PC-3 (cell line): ENCODE measurements around the gene CCBE1. TPM values are rescaled to one million over a fixed set of nuclear protein-coding genes. Genes with fewer than 3 reads are reported as not detected.
"Not testable (repeated sequence)": the region's sequence is repeated elsewhere in the genome, so short reads cannot be mapped to it uniquely, and the experiment has no call there.

Experiments
- ATAC-seq: fragments of 200-7000 bp; cut with Tn5 transposase; 2 replicates; pipeline ENCODE4 v1.9.1; 2020; ENCODE audit warnings: mild to moderate bottlenecking, moderate library complexity
- BruUV-seq: library from RNA; stranded (reverse); fragments of 400-500 nt; replicated peaks from 2 replicates; lab custom pipeline; 2021; lab: Mats Ljungman, UMichigan
- CTCF ChIA-PET: fragments of 300-600 bp; sonication (Branson Sonifier 250); formaldehyde crosslinking; loops from one replicate; lab custom pipeline; 2022; ENCODE audit warnings: antibody characterized with exemption; lab: Charles Lee
- POLR2A ChIA-PET: fragments of 300-600 bp; sonication (Branson Sonifier 250); formaldehyde crosslinking; loops from one replicate; lab custom pipeline; 2022; ENCODE audit warnings: antibody characterized with exemption; ENCODE audit not compliant: unreplicated experiment; lab: Charles Lee
- DNase-seq: peaks from one replicate; pipeline ENCODE4 v3.0.0-alpha.2; 2015
- H2AFZ ChIP-seq: fragments of 300-600 bp; sonication (generic); 2 replicates; pipeline ENCODE4 v1.6.0; 2016; ENCODE audit warnings: antibody characterized with exemption, low read length
- H3F3A ChIP-seq: fragments of 300-600 bp; sonication (generic); one replicate; pipeline ENCODE4 v1.6.0; 2017; ENCODE audit warnings: antibody characterized with exemption, low read length, control low read depth, mild to moderate bottlenecking; ENCODE audit not compliant: unreplicated experiment
- H3K27ac ChIP-seq: fragments of 300-600 bp; sonication (generic); 2 replicates; pipeline ENCODE4 v1.5.1; 2016; ENCODE audit warnings: mild to moderate bottlenecking, low read length
- H3K27me3 ChIP-seq: fragments of 300-600 bp; sonication (generic); 2 replicates; pipeline ENCODE4 v1.6.1; 2016; ENCODE audit warnings: low read length, mixed read lengths
- H3K36me3 ChIP-seq: fragments of 300-600 bp; sonication (generic); 2 replicates; pipeline ENCODE4 v1.6.1; 2016; ENCODE audit warnings: low read depth, mixed run types, low read length, mixed read lengths
- H3K4me1 ChIP-seq: fragments of 300-600 bp; sonication (generic); 2 replicates; pipeline ENCODE4 v1.5.1; 2016; ENCODE audit warnings: low read length; ENCODE audit not compliant: insufficient read depth
- H3K4me2 ChIP-seq: fragments of 300-600 bp; sonication (generic); 2 replicates; pipeline ENCODE4 v1.6.0; 2016; ENCODE audit warnings: low read length
- H3K4me3 ChIP-seq: fragments of 300-600 bp; sonication (generic); 2 replicates; pipeline ENCODE4 v1.5.1; 2016; ENCODE audit warnings: mild to moderate bottlenecking, low read length, mixed read lengths
- H3K79me2 ChIP-seq: fragments of 300-600 bp; sonication (generic); 2 replicates; pipeline ENCODE4 v1.6.1; 2017; ENCODE audit warnings: low read length, mixed read lengths
- H3K9ac ChIP-seq: fragments of 300-600 bp; sonication (generic); 2 replicates; pipeline ENCODE4 v1.6.0; 2016; ENCODE audit warnings: mild to moderate bottlenecking, low read length
- H3K9me2 ChIP-seq: fragments of 300-600 bp; sonication (generic); replicated peaks from 2 replicates; pipeline ENCODE4 v1.6.1; 2016; ENCODE audit warnings: mixed run types, low read length, mixed read lengths
- H3K9me3 ChIP-seq: fragments of 300-600 bp; sonication (generic); 2 replicates; pipeline ENCODE4 v1.6.1; 2016; ENCODE audit warnings: low read length, mixed read lengths
- H4K20me1 ChIP-seq: fragments of 300-600 bp; sonication (generic); 2 replicates; pipeline ENCODE4 v1.6.1; 2016; ENCODE audit warnings: low read length, mixed read lengths
- CTCF ChIP-seq: fragments of 300-600 bp; sonication (generic); conservative IDR thresholded peaks from 2 replicates; pipeline ENCODE4 v1.5.1; 2017; ENCODE audit warnings: antibody characterized with exemption, low read depth, mild to moderate bottlenecking, low read length
- EZH2 ChIP-seq: fragments of 300-600 bp; sonication (generic); IDR thresholded peaks from one replicate; pipeline ENCODE4 v1.6.1; 2017; ENCODE audit warnings: antibody characterized with exemption, mild to moderate bottlenecking, low read length; ENCODE audit not compliant: unreplicated experiment
- EZH2phosphoT487 ChIP-seq: fragments of 300-600 bp; sonication (generic); IDR thresholded peaks from 2 replicates; pipeline ENCODE4 v1.6.1; 2018; ENCODE audit warnings: mild to moderate bottlenecking, antibody characterized with exemption, low read length, borderline replicate concordance
- intact Hi-C: fragments of 100-400 bp; cut with micrococcal nuclease; formaldehyde crosslinking; loops from 2 replicates; pipeline ENCODE4 v1.9.0; 2023
- total RNA-seq: library from RNA; depleted of rRNA; stranded (reverse); fragments of >200 nt; gene quantifications from 2 replicates; pipeline ENCODE4 v1.2.3, GENCODE V29; 2014

CCBE1 gene
- total RNA-seq, 1 experiment from 2014 or later = 13.9 TPM

- H3K36me3 ChIP-seq = no peaks in the 10 kb centered on the region
- no peaks in the 10 kb centered on the region for H4K20me1 ChIP-seq
- H3K4me3 ChIP-seq = no peak overlapping the region
- no peaks in the 10 kb centered on the region for H3K27me3 ChIP-seq
- ChIA-PET POLR2A (no interaction called here), CTCF (no interaction called here)
- H3K79me2 ChIP-seq = peaks cover 71% of the 10 kb centered on the region
- H3K4me1 ChIP-seq = no peaks in the 10 kb centered on the region
- intact Hi-C loops = no loop called here
- no peaks in the 10 kb centered on the region for H3K9me2 ChIP-seq
- ATAC-seq = no peak
- no TSS peak for BruUV-seq
- no peak overlapping the region for H3K27ac ChIP-seq
- no peak overlapping the region for H2AFZ ChIP-seq
- no peaks in the 10 kb centered on the region for H3F3A ChIP-seq
- H3K9ac ChIP-seq = no peak overlapping the region
- no peaks in the 10 kb centered on the region for H3K9me3 ChIP-seq
- no peak for DNase-seq
- no peak for TF ChIP-seq CTCF
- TF ChIP-seq EZH2phosphoT487 = no peak
- TF ChIP-seq EZH2 = no peak
- no peak overlapping the region for H3K4me2 ChIP-seq
Measured at GRCh38 chr18:59671551-59671950, 25.7 kb downstream of the CCBE1 start.

GRCh38 chr18:59669872-59670657, 27.2 kb downstream of the CCBE1 start:
- no peak for TF ChIP-seq CTCF
- TF ChIP-seq EZH2phosphoT487 = no peak
- no peak for TF ChIP-seq EZH2
- Histone ChIP-seq H3F3A (no peaks in the 10 kb centered on the region), H3K4me1 (no peaks in the 10 kb centered on the region), H3K9ac (no peak overlapping the region), H3K4me2 (no peak overlapping the region), H3K27ac (no peak overlapping the region), H3K9me3 (no peaks in the 10 kb centered on the region), H3K27me3 (no peaks in the 10 kb centered on the region), H3K4me3 (no peak overlapping the region), H2AFZ (no peak overlapping the region), H4K20me1 (no peaks in the 10 kb centered on the region), H3K36me3 (no peaks in the 10 kb centered on the region), H3K9me2 (no peaks in the 10 kb centered on the region), H3K79me2 (peaks cover 56% of the 10 kb centered on the region)
- DNase-seq (no peak), ATAC-seq (no peak)
- CTCF ChIA-PET = no interaction called here
- BruUV-seq = no TSS peak
- POLR2A ChIA-PET = no interaction called here
- intact Hi-C loops = no loop called here

- H3F3A ChIP-seq = no peaks in the 10 kb centered on the region
- intact Hi-C loops = no loop called here
- H3K79me2 ChIP-seq = peaks cover 59% of the 10 kb centered on the region
- no peaks in the 10 kb centered on the region for H4K20me1 ChIP-seq
- no peaks in the 10 kb centered on the region for H3K27me3 ChIP-seq
- no peak overlapping the region for H3K4me2 ChIP-seq
- no peaks in the 10 kb centered on the region for H3K36me3 ChIP-seq
- DNase-seq = no peak
- TF ChIP-seq CTCF = no peak
- no peak for TF ChIP-seq EZH2
- TF ChIP-seq EZH2phosphoT487 = no peak
- ChIA-PET POLR2A (no interaction called here), CTCF (no interaction called here)
- no peaks in the 10 kb centered on the region for H3K9me3 ChIP-seq
- no peak overlapping the region for H3K27ac ChIP-seq
- H3K9me2 ChIP-seq = no peaks in the 10 kb centered on the region
- H3K4me1 ChIP-seq = peaks cover 12% of the 10 kb centered on the region
- no peak overlapping the region for H3K9ac ChIP-seq
- H3K4me3 ChIP-seq = no peak overlapping the region
- no TSS peak for BruUV-seq
- no peak for ATAC-seq
- no peak overlapping the region for H2AFZ ChIP-seq
Measured at GRCh38 chr18:59667488-59667887, 29.7 kb downstream of the CCBE1 start.

- H3K4me2 ChIP-seq, H3K9me3 ChIP-seq, ATAC-seq, H2AFZ ChIP-seq, H3K9me2 ChIP-seq, H3K27ac ChIP-seq, BruUV-seq, H3K9ac ChIP-seq, H3K36me3 ChIP-seq, H3K4me3 ChIP-seq, CTCF ChIA-PET, POLR2A ChIA-PET, H3F3A ChIP-seq, intact Hi-C loops, DNase-seq, H3K27me3 ChIP-seq, H4K20me1 ChIP-seq: not testable (repeated sequence)
- H3K4me1 ChIP-seq = peaks cover 27% of the 10 kb centered on the region
- peaks cover 55% of the 10 kb centered on the region for H3K79me2 ChIP-seq
Measured at GRCh38 chr18:59666007-59666402, 31.2 kb downstream of the CCBE1 start.
